ENCODE measurements around the gene TXNRD2.

TXNRD2 gene

GRCh38 chr22:19854778-19855503, 86.7 kb downstream of the TXNRD2 start, which contains the start of the genes GNB1L and RTL10:
Gene GNB1L (minus strand): TSS chr22:19854874. CDS start chr22:19821355, 33,519 bp downstream.
Gene RTL10 (minus strand): TSS chr22:19854874. CDS start chr22:19852261, 2,613 bp downstream.
- DNase-seq = peak; percentile 94

GRCh38 chr22:19853879-19854777, 87.5 kb downstream of the TXNRD2 start:
- no peak for DNase-seq

- no peak for DNase-seq
Measured at GRCh38 chr22:19853058-19853878, 88.3 kb downstream of the TXNRD2 start.

- no peak for DNase-seq
Measured at GRCh38 chr22:19852177-19852781, 89.3 kb downstream of the TXNRD2 start.

- no peak for DNase-seq
Measured at GRCh38 chr22:19851291-19852176, 90.1 kb downstream of the TXNRD2 start.

GRCh38 chr22:19850763-19851109, 90.9 kb downstream of the TXNRD2 start:
- DNase-seq = no peak

- no peak for DNase-seq
Measured at GRCh38 chr22:19849835-19850762, 91.5 kb downstream of the TXNRD2 start.

GRCh38 chr22:19848298-19849224, 93.1 kb downstream of the TXNRD2 start:
- no peak for DNase-seq

GRCh38 chr22:19847345-19847632, 94.3 kb downstream of the TXNRD2 start:
- no peak for DNase-seq

- DNase-seq = no peak
Measured at GRCh38 chr22:19846620-19847344, 94.8 kb downstream of the TXNRD2 start.

GRCh38 chr22:19845054-19845722, 96.4 kb downstream of the TXNRD2 start:
- no peak for DNase-seq

- DNase-seq = no peak
Measured at GRCh38 chr22:19844377-19845053, 97.1 kb downstream of the TXNRD2 start.

GRCh38 chr22:19843857-19844376, 97.7 kb downstream of the TXNRD2 start:
- no peak for DNase-seq

- DNase-seq = no peak
Measured at GRCh38 chr22:19843107-19843856, 98.3 kb downstream of the TXNRD2 start.

GRCh38 chr22:19842393-19843106, 99.1 kb downstream of the TXNRD2 start:
- DNase-seq = no peak
